Measurements from ENCODE around the gene SCUBE1. TPM values are rescaled to one million over a fixed set of nuclear protein-coding genes. Genes with fewer than 3 reads are reported as not detected.
"Not testable (repeated sequence)": the region's sequence is repeated elsewhere in the genome, so short reads cannot be mapped to it uniquely, and the experiment has no call there.

Gene SCUBE1
- total RNA-seq, 4 donors from 2014 or later, result 33.3 to 109 (median 66.3) TPM

DNA sequence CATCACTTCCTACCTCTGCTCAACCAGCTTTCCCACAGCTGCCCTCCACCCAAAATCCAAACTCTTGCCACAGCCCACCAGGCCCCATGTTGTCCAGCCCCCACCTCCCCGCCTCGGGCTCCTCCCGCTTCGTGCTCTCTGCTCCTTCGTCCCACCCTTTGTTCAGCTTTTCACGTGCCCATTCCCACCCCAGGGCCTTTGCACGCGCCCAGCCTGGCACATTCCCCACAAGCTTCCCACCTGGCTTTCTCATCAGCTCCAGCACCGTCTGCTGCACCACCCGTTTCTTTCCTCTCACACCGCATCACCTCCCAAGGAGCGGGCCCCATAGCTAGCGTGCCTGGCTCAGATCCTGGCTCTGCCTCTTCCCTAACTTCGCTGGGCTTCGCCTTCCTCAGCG, 54.8 kb downstream of the SCUBE1 start:
- WGBS, result 84% methylated on average over 16 of the region's 16 CpGs
- Histone ChIP-seq H3K9me3 (no peaks in the 10 kb centered on the region), H3K36me3 (peaks cover 0 to 4% (median 0%) of the 10 kb centered on the region in 4 donors), H3K27me3 (no peaks in the 10 kb centered on the region), H3K4me3 (no peak overlapping the region), H3K4me1 (peaks cover 18 to 53% (median 47%) of the 10 kb centered on the region in 4 donors), H3K27ac (replicated peaks in 1 of 4) (peak overlapping the region in 3 of 4 donors; percentile 61 to 79 (median 73))
- intact Hi-C loops (cut with DNase I), result no loop called here
- no peak for TF ChIP-seq POLR2AphosphoS5 (IDR thresholded peaks at IDR 0.05)
- TF ChIP-seq, protein P1, sequence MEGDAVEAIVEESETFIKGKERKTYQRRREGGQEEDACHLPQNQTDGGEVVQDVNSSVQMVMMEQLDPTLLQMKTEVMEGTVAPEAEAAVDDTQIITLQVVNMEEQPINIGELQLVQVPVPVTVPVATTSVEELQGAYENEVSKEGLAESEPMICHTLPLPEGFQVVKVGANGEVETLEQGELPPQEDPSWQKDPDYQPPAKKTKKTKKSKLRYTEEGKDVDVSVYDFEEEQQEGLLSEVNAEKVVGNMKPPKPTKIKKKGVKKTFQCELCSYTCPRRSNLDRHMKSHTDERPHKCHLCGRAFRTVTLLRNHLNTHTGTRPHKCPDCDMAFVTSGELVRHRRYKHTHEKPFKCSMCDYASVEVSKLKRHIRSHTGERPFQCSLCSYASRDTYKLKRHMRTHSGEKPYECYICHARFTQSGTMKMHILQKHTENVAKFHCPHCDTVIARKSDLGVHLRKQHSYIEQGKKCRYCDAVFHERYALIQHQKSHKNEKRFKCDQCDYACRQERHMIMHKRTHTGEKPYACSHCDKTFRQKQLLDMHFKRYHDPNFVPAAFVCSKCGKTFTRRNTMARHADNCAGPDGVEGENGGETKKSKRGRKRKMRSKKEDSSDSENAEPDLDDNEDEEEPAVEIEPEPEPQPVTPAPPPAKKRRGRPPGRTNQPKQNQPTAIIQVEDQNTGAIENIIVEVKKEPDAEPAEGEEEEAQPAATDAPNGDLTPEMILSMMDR (IDR thresholded peaks at IDR 0.05), result no peak
- TF ChIP-seq EP300 (IDR thresholded peaks at IDR 0.05), result no peak
- no peak for TF ChIP-seq POLR2A (IDR thresholded peaks at IDR 0.05; ENCODE audit: low read depth)
- DNase-seq (ENCODE audit: extremely low spot score), result no peak

DNA sequence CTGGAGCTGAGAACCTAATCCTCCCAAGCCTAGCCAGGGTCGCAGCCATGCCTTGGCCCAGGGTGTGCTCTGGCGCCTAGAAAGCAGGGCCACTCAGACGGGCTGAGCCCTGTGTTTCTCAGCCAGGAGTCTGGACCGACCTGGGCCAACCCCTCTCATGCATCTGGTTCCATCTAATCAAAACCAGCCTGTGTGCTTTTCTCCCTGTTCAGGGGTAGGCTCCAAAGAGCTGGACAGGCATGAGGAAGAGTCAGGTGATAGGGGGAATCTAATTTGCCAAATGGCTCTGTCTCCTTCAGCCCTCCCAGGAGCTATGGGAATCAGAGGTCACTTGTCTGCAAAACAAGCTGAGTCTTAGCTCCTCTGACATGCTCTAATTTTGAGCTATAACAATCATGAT, 55.7 kb downstream of the SCUBE1 start:
- H3K27ac ChIP-seq (replicated peaks in 1 of 4), result no peak overlapping the region
- no peaks in the 10 kb centered on the region for H3K27me3 ChIP-seq
- no peak for DNase-seq (ENCODE audit: extremely low spot score)
- TF ChIP-seq POLR2A (IDR thresholded peaks at IDR 0.05; ENCODE audit: low read depth) (no peak), POLR2AphosphoS5 (IDR thresholded peaks at IDR 0.05) (no peak), EP300 (IDR thresholded peaks at IDR 0.05) (no peak)
- TF ChIP-seq, protein P1 (IDR thresholded peaks at IDR 0.05), result no peak
- H3K4me1 ChIP-seq, result peaks cover 18 to 43% (median 38%) of the 10 kb centered on the region in 4 donors
- no peaks in the 10 kb centered on the region for H3K9me3 ChIP-seq
- 90% methylated on average over 4 of the region's 4 CpGs for WGBS
- intact Hi-C loops (cut with DNase I), result no loop called here
- no peak overlapping the region for H3K4me3 ChIP-seq
- H3K36me3 ChIP-seq, result peaks cover 0 to 4% (median 0%) of the 10 kb centered on the region in 4 donors

DNA sequence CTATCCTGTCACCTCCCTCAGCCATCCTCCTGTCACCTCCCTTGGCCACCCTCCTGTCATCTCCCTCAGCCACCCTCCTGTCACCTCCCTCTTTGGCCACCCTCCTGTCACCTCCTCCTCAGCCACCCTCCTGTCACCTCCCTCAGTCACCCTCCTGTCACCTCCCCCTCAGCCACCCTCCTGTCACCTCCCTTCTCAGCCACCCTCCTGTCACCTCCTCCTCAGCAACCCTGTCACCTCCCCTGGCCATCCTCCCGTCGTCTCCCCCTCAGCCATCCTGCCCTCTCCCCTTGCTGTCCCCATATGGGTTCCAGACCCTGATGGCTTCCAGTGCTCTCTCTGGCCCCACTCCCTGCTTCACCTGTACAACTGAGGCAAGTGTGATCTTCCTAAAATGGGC, 61.8 kb downstream of the SCUBE1 start:
- Histone ChIP-seq H3K27me3 (no peaks in the 10 kb centered on the region), H3K27ac (replicated peaks in 1 of 4) (no peak overlapping the region), H3K36me3 (peaks cover 0 to 1% (median 0%) of the 10 kb centered on the region in 4 donors), H3K4me3 (no peak overlapping the region), H3K4me1 (peaks cover 0 to 16% (median 0%) of the 10 kb centered on the region in 4 donors), H3K9me3 (no peaks in the 10 kb centered on the region)
- no peak for DNase-seq (ENCODE audit: extremely low spot score)
- TF ChIP-seq POLR2A (IDR thresholded peaks at IDR 0.05; ENCODE audit: low read depth) (no peak), POLR2AphosphoS5 (IDR thresholded peaks at IDR 0.05) (no peak), EP300 (IDR thresholded peaks at IDR 0.05) (no peak)
- TF ChIP-seq, protein P1 (IDR thresholded peaks at IDR 0.05), result no peak
- intact Hi-C loops (cut with DNase I), result no loop called here
- 33% methylated on average over 2 of the region's 2 CpGs for WGBS

DNA sequence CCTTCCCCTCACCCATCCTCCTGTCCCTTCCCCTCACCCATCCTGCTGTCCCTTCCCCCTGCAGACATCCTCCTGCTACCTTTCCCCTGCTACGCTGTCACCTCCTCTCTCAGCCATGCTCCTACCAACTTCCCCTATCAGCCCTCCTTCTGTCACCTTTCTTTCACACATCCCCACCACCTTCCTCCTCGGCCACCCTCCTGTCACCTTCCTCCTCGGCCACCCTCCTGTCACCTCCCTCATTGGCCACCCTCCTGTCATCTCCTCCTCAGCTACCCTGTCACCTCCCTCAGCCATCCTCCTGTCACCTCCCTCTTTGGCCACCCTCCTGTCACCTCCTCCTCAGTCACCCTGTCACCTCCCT, 62.7 kb downstream of the SCUBE1 start:
- H3K36me3 ChIP-seq; H3K27me3 ChIP-seq; H3K27ac ChIP-seq (replicated peaks in 1 of 4); intact Hi-C loops (cut with DNase I); H3K4me3 ChIP-seq; H3K9me3 ChIP-seq; DNase-seq (ENCODE audit: extremely low spot score): not testable (repeated sequence)
- 55% methylated on average over 3 of the region's 3 CpGs for WGBS
- peaks cover 0 to 16% (median 0%) of the 10 kb centered on the region in 4 donors for H3K4me1 ChIP-seq

DNA sequence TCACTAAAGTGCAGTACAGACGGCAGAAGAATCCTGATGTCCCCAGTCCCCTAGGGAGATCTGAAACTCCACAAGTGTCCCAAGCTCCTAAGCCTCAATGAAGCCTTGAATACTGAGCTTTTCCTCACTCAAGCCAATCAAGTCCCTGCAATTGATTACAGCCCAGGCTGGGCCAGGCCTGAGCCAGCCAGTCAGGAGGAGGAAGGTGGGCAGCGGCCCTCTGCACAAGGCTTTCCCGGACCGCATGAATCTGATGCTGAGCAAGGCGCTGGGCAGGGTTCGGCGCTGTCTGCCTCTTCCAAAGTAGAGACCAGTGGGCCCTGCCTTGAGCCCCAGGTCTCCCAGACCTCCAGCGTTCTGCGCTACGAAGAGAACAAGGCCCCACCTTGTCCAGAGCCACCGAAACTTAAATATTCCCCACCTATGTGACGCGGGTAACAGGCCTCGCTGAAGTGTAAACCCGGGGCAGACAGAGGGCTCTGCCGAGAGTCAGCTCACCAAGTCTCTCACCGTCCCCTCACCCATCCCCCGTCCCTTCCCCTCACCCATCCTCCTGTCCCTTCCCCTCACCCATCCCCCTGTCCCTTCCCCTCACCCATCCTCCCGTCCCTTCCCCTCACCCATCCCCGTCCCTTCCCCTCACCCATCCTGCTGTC, 63.2 kb downstream of the SCUBE1 start:
- TF ChIP-seq POLR2AphosphoS5 (IDR thresholded peaks at IDR 0.05), result no peak
- no peak for TF ChIP-seq POLR2A (IDR thresholded peaks at IDR 0.05; ENCODE audit: low read depth)
- TF ChIP-seq, protein P1 (IDR thresholded peaks at IDR 0.05), result no peak
- TF ChIP-seq EP300 (IDR thresholded peaks at IDR 0.05), result no peak
- Histone ChIP-seq H3K27me3 (no peaks in the 10 kb centered on the region), H3K9me3 (no peaks in the 10 kb centered on the region), H3K27ac (replicated peaks in 1 of 4) (no peak overlapping the region), H3K4me3 (no peak overlapping the region), H3K4me1 (peaks cover 0 to 16% (median 0%) of the 10 kb centered on the region in 4 donors), H3K36me3 (no peaks in the 10 kb centered on the region)
- 76% methylated on average over 17 of the region's 20 CpGs for WGBS
- intact Hi-C loops (cut with DNase I), result no loop called here
- DNase-seq (ENCODE audit: extremely low spot score), result no peak
